Activated T-cell treated with anti-CD3 and anti-CD28 coated beads, Interleukin-2, amount 50 U/mL, for 1 hour (primary cell): ENCODE results near the gene HBS1L.

Source experiments
- DNase-seq: peaks from one replicate; pipeline ENCODE4 v3.0.0-alpha.2; 2020

Gene HBS1L

DNA sequence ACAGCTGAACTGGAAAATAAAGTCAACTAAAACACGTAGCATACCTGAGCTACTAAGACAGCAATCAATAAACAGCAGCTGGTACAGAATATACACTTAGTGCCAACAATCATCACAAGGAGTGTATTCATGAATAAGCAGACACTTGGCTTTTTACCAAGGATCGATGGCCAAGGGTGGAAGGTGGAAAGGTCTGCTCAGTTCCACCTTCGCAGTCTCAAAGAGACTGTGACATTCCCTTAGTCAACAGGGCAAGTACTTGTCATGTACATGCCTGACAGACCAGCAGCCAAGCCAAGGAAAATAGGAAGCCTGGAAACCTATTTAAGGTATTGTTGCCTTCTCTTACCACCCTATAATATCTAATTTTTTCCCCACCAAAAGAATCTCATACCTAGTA, 21.4 kb downstream of the HBS1L start:
- no peak for DNase-seq

DNA sequence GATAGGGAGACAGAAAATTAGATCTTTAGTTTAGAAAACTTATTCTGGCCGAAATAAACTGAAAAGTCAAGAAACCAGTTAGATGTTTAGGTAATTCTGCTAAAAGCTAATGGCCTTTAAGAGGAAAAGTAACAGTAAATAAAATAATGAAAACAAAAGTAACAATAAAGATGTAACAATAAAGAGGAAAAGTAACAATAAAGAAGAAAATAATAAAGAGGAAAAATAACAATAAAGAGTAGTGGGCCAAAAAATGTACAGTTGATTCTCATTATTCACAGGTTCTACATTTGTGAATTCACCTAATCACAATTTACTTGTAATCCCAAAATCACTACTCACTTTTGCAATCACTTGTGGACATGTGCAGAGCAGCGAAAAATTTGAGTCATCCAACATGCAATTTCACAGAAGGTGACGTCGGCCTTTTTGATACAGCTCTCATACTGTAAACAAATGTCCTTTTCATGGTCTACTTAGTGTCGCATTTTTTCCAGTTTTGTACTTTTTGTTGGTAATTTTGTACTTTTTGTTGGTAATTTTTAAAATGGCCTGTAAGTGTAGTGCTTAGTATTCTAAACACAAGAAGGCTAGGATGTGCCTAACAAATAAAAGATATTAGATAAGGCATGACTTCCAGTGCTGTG, 24.0 kb downstream of the HBS1L start:
- no peak for DNase-seq

DNA sequence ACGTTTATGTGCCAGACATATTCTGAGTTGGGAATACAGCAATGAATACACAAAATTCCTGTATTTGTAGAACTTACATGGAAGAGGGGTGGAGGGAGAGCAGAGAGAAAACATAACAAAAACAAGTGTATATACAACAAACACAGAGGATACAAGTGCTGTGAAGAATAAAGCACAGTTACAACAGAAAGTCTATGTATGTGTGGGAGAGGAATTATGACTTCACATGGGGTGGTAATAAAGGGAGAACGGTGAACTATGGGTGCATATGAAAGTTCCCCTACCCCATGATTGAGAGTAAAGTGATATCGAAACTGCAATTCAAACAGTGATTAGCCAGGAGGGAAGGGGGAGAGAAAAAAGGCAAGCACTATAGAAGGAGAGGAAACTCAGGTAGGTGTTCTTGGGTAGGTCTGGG, 24.6 kb downstream of the HBS1L start:
- no peak for DNase-seq

DNA sequence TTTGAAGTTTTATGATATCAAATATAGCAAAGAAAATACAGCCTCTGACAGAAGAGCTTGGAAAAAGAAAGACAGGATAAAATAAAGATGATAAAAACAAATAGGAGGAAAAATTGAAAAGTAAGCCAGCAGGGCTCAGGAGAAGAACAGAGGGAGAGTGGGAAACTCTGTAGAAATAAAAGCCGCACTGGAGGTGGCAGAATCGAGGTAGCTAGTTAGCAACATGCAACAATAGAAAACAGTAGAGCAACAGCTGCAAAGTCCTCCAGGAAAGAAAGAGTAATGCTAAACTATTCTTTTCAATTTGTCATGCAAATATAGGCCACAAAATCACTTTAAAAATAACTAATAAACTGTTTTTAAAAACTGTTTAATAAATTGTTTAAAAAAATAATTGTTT, 28.8 kb downstream of the HBS1L start:
- DNase-seq, result no peak

DNA sequence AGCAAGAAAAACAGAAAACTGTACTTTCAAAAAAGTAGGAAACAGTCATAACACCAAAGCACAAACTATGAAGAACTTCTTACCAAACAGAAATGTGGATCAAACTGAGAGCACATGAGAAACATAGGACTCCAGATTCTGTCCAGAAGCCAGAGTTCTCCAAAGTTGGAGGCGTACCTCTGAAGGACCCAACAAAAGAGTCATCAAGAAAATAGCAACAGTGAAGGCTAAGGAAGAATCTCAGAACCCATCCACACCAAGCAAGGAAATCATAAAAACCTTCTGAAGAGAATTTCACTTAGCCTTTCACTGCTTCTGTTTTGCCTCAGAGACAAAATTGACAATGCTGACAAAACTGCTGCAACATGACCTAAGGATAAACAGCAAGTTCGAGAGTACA, 29.4 kb downstream of the HBS1L start:
- no peak for DNase-seq

DNA sequence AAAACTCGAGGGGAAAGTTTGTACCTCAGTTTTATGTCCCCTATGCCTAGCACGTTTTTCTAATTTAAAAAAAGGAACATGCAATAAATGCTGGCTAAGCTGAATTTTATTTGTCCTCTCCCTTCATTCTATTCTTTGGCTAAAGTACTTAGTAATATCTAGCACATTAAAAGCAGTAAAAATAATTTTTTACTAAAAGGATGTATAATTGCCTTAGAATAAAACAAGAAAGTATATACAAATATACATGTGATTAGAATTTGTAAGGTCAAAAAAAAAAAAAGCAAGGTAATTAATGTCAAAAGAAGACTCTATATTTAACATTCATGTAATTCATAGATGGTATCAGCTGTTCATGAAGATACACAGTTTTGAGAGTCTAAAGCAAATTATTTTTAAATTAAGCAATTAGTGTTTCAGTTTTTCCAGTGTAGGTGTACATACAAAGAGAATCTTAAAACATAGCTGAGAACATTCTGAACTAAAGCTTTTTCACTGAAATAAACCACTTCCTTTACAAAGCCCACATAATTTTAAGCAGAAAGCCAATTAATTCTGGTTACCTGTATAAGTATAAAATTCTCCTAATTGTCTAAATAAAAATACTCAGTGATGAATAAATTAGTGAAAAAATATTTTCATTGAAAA, 32.4 kb downstream of the HBS1L start:
- DNase-seq, result no peak

DNA sequence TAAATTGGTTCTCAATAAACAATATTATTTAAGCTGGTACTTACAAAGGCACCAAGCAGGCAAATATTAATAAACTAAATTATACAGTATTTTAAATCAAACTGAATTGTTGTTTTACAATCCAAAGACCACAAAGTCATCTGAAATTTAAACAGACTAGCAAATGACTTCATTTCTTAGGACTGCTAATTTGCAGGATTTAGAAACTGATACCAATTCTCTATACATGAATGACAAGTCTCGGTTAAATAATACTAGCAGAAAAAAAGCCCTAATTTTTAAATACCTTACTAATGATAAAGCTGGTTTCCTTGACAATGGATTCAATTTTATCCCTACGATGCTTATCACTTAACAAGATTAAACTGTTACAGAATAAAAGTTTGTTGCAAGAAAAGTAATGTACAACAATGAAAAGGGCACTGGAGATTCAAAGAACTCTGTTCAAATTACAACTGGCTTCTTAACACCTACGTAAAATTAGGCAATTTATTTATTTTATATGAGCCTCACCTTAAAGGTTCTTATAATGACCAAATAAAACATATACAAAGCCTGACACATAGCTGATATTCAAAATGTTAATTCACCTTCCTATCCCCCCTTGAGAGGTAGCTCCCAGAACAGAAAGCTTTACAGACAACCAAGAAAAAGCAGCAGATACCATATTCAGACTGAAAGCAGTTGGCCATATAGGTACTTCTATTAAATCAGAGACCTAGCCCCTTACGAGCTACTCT, 33.1 kb downstream of the HBS1L start:
- DNase-seq, result no peak

DNA sequence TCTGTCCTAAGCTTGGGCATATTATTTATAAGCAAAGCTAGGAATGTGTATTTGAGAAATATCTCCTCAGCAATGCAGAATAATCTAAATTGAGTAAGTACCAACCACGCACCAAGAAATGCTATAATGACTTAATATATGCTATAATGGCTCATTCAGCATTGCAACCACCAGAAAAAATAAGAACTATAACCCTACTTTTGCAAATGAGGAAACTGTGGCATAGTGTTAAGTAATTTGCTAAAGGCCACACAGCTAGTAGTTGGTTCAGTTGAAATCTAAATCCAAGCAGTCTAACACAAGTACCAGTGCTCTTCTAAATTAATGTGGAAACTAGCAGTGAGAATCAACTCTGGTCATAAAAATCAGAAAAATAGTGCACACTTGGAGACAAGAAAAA, 35.7 kb downstream of the HBS1L start:
- DNase-seq, result no peak

DNA sequence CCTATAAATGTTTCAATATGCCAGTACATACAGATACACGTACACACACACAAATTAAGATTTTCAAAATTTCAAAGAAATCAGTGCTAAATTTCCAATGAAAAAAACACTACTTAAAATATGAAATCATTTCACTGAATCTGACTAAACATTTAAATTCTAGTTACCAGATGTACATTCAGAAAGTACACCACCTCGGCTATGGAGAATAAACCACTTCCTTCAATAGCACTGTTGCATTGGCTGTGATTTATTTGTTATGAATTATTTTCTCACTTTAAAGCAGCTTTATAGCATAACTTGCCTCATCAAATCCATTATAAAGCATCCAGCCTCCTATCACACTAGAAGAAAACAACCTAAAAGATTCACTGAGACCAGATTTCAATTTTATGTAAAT, 36.6 kb downstream of the HBS1L start:
- DNase-seq, result no peak

DNA sequence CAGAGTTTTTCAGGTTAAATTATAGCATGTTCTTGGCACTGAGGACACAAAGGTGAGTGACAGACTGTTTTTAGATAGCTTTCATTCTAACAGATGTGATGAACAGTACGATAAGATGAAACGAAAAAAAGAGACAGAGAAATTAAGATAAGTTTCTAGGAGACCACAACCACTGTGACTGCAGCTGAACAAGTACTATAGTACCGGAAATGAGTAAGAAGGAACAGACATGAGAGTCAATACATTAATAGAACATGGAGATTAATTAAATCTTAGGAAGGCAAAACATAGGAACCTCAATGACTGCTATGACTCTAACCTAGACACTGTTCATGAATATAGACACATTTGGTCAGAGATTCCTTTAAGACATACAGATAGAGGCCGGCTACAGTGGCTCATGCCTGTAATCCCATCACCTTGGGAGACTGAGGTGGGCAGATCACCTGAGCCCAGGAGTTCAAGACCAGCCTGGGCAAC, 40.2 kb downstream of the HBS1L start:
- no peak for DNase-seq

DNA sequence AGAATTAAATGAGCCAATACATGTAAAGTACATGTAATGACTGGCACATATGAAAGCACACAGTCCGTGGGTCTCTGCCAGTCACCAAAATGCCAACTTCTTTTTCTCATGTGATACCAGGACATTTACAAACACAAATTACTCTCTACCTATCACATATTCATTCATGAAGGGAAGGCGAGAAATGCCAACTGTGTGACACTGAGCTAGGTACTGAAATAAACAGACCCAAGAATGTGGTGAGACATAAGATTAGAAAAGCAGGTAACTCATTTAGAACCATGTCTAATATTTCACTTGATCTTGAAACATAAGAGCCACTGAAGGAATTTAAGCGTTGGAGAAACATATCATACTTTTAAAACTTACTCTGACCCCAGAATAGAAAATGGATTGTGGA, 41.4 kb downstream of the HBS1L start:
- DNase-seq, result no peak

DNA sequence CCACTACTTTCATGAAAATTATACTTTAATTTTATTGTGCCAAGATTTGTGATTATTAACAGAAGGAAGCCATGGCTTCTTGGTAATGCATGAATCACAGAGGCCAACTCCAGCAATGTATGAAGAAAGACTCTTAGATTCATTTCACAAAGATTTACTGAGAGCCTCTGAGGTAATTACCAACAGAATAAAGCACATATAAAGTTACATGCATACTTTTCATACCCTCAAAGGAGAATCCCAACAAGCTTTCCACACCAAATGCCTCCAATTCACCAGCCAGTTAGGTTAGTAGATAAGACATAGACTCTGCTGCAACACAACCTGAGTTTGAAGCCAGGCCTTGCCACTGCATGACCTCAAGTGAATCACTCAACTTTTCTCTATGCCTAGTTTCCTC, 41.9 kb downstream of the HBS1L start:
- no peak for DNase-seq

DNA sequence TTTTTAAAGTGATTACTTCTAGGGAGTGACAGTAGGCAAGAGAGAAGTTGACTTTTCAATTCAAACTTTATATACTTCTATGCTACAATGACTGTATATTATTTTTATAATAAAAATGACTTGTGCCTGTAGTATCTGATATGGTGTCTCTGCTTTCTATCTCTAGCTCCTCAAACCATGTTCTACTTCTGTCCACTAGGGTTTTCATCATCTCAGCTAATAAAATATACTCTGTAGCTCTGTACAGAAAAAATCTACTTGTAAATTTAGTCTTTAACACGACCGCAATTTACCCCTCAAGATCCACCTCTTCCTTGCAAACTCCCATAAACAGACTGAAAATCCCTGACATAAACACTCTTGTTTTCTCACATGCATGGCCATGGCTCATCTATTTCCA, 42.3 kb downstream of the HBS1L start:
- no peak for DNase-seq

DNA sequence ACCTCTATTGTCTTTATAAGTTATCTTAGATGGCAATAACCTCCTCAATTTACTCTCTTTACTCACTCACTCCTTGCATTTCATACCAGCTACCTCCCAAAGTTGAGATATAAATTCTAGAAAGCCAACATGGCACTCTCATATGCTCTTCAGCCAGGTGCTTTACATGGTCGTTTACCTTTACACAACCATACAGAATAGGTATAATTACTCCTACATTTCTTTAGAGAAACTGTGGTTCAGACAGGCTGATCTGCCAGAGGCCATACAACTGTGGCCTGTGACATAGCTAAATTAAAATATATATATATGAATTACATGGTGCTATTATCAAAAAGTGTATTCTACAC, 45.7 kb downstream of the HBS1L start:
- DNase-seq, result no peak

DNA sequence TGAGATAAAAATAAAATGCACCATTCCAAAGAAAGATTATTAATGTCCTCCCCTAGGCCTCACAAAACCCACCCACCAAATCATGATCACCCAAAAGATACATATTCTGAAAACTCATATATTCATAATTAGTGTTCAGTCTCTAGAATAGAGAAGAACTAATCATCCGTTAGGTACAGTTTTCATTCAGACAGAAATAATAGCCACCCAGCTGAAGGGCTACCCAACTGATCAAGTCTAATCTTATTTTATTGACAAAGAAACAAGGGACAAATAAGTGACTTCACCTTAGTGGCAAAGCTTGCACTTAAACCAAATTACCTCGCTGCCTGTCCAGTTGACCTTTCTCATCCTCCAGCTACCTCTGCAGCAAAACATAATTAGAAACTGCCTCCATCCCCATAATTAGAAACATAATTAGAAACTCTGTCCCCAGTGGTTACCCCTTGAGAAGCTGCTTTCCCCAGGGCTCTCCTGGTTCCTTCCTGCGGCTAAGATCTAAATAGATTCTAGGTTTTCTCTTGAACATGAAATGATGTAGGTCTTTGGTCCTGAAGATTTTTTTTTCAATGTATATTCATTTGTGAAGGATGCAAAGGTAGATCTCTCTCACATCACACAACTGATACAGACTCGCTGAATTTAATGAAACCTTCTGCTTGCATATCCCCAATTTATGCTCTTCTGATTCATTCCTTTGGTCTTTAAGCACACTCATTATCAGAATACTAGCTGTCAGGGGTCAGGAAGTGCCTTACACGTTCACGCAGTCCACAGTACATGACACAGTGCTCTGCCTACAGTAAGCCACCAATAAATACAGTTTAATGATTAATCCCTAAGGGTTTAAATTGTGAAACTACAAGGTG, 46.3 kb downstream of the HBS1L start:
- no peak for DNase-seq

DNA sequence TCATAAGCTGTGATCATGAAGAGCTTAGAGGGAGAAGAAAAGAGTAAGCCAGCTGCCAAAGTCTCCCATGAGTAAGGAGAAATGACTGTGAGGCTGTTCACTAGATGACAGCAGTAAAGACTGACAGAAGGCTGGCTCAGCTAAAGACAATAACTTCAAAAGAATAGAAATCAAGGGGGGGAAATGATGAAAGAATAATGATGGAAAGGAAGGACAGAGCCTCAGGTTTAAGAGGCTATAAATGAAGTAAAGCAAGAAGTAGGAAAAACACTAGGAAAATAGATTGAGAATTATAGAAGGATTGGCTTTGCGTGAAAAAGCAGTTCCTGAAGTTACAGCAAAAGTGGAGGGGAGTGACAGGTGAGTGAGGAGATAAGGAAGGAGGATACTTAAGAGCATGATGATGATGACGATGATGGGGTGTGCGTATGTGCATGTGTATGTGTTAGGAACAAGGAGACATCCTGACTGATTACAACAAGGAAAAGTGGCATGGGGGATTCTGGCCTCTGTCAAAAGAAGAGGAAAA, 48.2 kb downstream of the HBS1L start:
- DNase-seq, result no peak

DNA sequence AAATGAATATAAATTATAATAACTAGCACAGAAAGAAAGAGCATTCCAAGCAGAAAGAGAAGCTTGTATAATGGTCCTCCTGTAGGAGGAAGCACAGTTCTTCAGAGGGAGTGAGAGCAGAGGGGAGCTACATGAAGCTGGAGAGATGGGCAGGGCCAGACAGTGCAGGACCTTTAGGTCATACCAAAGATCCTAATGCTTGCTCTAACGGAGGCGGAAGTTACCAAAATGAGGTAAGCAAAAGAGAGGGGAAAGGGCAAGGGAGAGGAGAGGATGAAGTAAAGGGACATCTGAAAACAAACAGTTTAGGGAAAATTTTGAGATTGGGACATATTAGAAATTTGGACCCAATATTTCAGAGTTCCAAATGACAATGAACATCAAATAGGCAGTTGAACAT, 50.2 kb downstream of the HBS1L start:
- no peak for DNase-seq

DNA sequence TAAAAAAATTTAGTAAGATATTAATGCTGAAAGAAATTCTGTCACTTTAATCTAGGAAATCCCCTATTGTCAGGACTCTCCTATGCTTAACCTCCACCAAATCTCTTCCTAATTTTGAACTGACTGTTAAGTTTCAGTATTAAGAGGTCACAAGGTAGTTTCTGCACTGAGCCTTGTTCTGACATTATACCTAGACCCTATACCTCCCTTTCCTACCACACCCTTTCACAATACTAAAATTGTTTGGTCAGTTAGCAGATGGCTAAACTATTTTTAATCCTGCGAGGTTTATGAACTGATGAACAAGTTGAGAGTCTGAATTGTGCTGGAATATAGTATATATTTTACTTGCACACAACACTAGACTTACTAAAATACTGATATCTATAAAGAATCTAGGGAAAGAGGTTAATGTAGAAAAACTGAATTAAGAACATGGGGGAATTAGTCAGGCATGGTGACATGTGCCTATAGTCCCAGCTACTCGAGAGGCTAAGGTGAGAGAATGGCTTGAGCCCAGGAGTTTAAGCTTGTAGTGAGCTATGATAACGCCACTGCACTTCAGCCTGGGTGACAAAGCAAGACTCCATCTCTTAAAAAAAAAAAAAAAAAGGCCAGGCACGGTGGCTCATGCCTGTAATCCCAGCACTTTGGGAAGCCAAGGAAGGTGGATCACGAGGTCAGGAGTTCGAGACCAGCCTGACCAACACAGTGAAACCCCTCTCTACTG, 51.5 kb downstream of the HBS1L start:
- DNase-seq, result no peak

DNA sequence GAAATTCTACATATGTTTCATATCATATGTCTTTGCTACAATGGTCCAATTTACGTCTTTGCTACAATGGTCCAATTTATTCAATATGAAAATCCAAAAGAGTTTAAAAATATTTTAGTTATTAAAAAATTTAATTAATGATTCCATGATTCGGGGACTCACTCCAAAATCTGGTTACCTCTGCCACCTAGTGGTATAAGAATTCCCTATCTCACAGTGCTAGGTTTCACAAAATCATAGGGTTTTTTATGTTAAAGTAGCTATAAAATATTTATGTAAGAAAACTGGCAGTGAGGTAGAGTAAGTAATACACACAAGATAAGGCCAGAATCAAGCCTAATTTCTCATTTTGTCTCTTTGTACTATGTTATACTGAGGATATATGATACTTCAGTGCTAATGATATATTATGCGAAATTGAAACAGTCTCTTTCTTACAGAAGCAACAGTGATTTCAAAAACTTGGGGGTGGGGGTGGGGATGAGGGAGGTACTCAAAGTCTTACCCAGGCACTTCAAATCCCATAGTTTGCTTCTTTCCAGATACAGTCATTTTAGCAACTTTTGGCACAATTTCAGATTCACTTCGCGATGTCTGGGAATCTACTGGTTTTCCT, 52.3 kb downstream of the HBS1L start:
- no peak for DNase-seq

DNA sequence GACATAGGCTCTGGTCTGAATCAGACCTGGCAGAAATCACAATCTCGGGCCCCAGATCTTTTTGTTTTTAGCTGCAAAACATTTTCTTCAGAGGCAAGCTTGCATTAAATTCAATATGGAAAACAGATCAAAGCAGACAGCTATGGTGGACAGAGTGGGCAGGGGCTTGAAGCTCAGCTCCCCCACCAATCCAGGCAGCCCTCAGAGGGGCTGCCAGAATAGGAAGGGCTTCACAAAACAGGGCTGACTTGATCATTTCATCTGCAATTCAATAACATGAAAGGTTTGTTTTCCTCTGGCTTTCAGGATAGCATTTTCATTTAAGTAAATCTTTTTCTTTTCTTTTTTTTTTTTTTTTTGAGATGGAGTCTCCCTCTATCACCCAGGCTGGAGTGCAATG, 55.5 kb downstream of the HBS1L start:
- no peak for DNase-seq

DNA sequence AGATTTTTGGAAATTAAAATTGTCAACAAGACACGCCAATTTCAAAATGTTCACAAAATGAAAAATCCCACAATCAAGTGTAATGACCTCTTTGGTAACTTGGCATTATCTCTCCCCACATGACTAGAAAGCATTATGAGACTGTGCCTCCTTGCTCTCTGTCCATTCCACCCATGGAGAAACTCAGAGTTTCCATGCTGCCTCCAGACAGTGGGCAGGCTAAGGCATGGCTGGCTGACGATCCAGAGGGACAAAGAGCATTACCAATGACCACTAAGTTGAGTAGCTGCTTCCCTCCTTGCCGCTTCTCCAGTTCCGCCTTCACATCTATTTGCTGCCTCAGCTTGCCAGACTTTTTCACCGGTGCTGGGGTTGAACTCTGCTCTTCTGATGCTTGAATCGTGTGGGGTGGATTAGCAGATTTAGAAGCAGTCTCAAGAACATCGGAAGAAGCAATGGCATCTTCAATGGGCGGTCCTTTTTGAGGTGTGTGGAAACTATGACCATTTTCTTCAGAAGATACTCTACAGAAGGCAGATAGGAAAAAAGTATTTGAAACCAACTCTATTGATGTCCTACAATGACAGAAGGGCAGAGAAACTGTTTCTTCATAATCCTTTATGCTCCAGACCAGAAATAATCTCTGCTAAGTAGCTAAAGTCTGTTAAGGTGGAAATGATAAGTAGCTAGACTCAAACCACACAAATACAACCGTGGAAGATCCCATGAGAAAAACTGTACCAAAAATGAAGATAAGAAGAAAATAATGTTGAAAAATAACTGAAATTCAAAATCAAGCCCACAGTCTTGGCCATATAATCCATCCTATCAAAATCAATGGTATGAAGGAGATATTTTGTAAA, 57.3 kb downstream of the HBS1L start:
- DNase-seq, result no peak
